Measurements from ENCODE around the gene REXO1. TPM values are rescaled to one million over a fixed set of nuclear protein-coding genes. Genes with fewer than 3 reads are reported as not detected.
A peak's percentile ranks its signal among the peaks of the same experiment; 100 is the strongest.

REXO1 gene
- total and polyA plus RNA-seq, 2 of the 13 experiments (the other 11 are each of a cell fraction or from before 2014, with no cell fraction given): 5.0 to 11.2 TPM

DNA sequence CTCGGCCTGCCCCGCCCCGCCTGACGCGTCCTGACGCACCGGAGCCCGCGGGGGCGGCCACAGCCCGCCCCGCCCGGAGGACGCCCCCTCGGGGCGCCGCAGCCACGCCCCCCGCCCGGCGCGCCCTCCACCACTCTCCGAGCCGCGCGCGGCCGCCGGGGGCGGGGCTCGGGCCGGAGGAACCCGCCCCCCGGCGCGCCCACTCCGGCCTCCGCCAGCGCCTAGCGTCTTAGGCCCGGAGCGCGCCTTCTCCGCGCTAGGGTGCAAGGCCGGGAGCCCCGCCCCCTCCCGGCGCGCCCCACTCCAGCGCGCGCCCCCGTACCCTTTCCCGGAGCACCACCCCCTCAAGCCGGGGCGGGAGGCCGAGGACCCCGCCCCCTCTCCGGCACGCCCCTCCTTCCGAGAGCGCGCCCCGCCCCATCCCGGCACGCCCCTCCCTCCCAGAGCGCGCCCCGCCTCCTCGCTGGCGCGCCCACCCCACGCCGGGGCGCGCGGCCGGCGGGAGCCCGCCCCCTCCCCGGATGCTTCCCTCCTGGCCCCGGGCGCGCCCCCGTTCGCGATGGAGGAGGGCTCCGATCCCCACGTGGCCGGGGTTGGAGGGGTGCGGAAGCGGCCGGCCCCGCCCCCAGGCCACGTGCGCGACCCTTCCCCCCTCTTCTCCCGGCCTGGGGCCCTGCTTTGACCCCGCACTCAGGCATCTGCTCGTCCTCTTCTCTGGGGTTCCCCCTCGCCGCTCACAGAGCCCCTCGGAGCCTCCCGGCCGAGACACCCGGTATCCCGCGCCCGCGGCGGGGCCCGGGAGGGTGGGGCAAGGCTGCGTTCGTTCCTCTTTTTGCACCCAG lies 15.6 kb upstream of the REXO1 start (continued):
- TF ChIP-seq ZNF670 (CRISPR knock-in tag; IDR thresholded peaks at IDR 0.05; ENCODE audit: borderline replicate concordance) (0 out of 2 replicates have a peak, but pooled peaks have one; percentile 47), SOX5 (CRISPR knock-in tag; IDR thresholded peaks at IDR 0.05; ENCODE audit: borderline replicate concordance) (peak; percentile 28; the same call in 1 of the 2 replicates), BCL6 (CRISPR knock-in tag; IDR thresholded peaks at IDR 0.05) (0 out of 2 replicates have a peak, but pooled peaks have one; percentile 17), MEF2D (CRISPR knock-in tag; IDR thresholded peaks at IDR 0.05) (0 out of 2 replicates have a peak, but pooled peaks have one; percentile 18), ZNF747 (CRISPR knock-in tag; IDR thresholded peaks at IDR 0.05; ENCODE audit: borderline replicate concordance) (no peak), MTA1 (CRISPR knock-in tag; IDR thresholded peaks at IDR 0.05; ENCODE audit: borderline replicate concordance) (0 out of 2 replicates have a peak, but pooled peaks have one; percentile 28), ZNF546 (CRISPR knock-in tag; conservative IDR thresholded peaks at IDR 0.05) (0 out of 2 replicates have a peak, but pooled peaks have one; percentile 26), PHF21A (CRISPR knock-in tag; IDR thresholded peaks at IDR 0.05) (peak; percentile 46), SRSF1 (optimal IDR thresholded peaks at IDR 0.05; ENCODE audit: low read depth, low read length) (peak; percentile 44), ARNT2 (CRISPR knock-in tag; IDR thresholded peaks at IDR 0.05; ENCODE audit: low read depth) (no peak), GATA4 (IDR thresholded peaks at IDR 0.05; ENCODE audit: borderline replicate concordance, low read depth) (0 out of 2 replicates have a peak, but pooled peaks have one; percentile 27), FOXK1 (CRISPR knock-in tag; IDR thresholded peaks at IDR 0.05; ENCODE audit: borderline replicate concordance, low read depth) (peak; percentile 37; the same call in 1 of the 2 replicates), IKZF4 (CRISPR knock-in tag; IDR thresholded peaks at IDR 0.05; ENCODE audit: borderline replicate concordance, low read depth, not compliant biosample characterization) (no peak), ZNF225 (CRISPR knock-in tag; IDR thresholded peaks at IDR 0.05) (peak; percentile 26; the same call in 1 of the 2 replicates), ZKSCAN5 (CRISPR knock-in tag; IDR thresholded peaks at IDR 0.05) (no peak), HES4 (CRISPR knock-in tag; IDR thresholded peaks at IDR 0.05; ENCODE audit: borderline replicate concordance) (peak; percentile 45; the same call in 1 of the 2 replicates), KLF16 (CRISPR knock-in tag; IDR thresholded peaks at IDR 0.05) (peak in 1 of 2 experiments; percentile 21; a peak in 1 of 4 replicates), RAD51 (IDR thresholded peaks at IDR 0.05; ENCODE audit: borderline replicate concordance) (peak; percentile 46; the same call in 1 of the 2 replicates), ZNF543 (CRISPR knock-in tag; IDR thresholded peaks at IDR 0.05) (0 out of 2 replicates have a peak, but pooled peaks have one; percentile 21)
- TF ChIP-seq, protein P1, sequence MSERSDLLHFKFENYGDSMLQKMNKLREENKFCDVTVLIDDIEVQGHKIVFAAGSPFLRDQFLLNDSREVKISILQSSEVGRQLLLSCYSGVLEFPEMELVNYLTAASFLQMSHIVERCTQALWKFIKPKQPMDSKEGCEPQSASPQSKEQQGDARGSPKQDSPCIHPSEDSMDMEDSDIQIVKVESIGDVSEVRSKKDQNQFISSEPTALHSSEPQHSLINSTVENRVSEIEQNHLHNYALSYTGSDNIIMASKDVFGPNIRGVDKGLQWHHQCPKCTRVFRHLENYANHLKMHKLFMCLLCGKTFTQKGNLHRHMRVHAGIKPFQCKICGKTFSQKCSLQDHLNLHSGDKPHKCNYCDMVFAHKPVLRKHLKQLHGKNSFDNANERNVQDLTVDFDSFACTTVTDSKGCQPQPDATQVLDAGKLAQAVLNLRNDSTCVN (CRISPR knock-in tag; IDR thresholded peaks at IDR 0.05; ENCODE audit: borderline replicate concordance): no peak
- TF ChIP-seq, protein P2, sequence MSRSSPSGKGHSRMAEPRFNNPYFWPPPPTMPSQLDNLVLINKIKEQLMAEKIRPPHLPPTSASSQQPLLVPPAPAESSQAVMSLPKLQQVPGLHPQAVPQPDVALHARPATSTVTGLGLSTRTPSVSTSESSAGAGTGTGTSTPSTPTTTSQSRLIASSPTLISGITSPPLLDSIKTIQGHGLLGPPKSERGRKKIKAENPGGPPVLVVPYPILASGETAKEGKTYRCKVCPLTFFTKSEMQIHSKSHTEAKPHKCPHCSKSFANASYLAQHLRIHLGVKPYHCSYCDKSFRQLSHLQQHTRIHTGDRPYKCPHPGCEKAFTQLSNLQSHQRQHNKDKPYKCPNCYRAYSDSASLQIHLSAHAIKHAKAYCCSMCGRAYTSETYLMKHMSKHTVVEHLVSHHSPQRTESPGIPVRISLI (CRISPR knock-in tag; IDR thresholded peaks at IDR 0.05; ENCODE audit: borderline replicate concordance): peak; percentile 29; the same call in 1 of the 2 replicates
- TF ChIP-seq, protein P3, sequence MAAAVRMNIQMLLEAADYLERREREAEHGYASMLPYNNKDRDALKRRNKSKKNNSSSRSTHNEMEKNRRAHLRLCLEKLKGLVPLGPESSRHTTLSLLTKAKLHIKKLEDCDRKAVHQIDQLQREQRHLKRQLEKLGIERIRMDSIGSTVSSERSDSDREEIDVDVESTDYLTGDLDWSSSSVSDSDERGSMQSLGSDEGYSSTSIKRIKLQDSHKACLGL (CRISPR knock-in tag; IDR thresholded peaks at IDR 0.05): peak; percentile 98
- TF ChIP-seq, protein P4, sequence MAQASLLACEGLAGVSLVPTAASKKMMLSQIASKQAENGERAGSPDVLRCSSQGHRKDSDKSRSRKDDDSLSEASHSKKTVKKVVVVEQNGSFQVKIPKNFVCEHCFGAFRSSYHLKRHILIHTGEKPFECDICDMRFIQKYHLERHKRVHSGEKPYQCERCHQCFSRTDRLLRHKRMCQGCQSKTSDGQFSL (CRISPR knock-in tag; IDR thresholded peaks at IDR 0.05): 0 out of 2 replicates have a peak, but pooled peaks have one; percentile 2
- TF ChIP-seq, protein P5, sequence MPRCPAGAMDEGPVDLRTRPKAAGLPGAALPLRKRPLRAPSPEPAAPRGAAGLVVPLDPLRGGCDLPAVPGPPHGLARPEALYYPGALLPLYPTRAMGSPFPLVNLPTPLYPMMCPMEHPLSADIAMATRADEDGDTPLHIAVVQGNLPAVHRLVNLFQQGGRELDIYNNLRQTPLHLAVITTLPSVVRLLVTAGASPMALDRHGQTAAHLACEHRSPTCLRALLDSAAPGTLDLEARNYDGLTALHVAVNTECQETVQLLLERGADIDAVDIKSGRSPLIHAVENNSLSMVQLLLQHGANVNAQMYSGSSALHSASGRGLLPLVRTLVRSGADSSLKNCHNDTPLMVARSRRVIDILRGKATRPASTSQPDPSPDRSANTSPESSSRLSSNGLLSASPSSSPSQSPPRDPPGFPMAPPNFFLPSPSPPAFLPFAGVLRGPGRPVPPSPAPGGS (CRISPR knock-in tag; IDR thresholded peaks at IDR 0.05): peak; percentile 40; the same call in 1 of the 2 replicates

All from HepG2 (cell line).